Vagina (tissue), 2 donors: ENCODE results near the gene BRD7.

Source experiments
- CTCF ChIP-seq, 3 experiments: fragments of 450-650 bp in 2 of 3; fragments of 200-600 bp in 1 of 3; sonication (generic) in 1 of 3; IDR thresholded peaks; one replicate each; pipeline ENCODE4 v1.5.1; 2017 to 2019; ENCODE audit warnings: antibody characterized with exemption in 3 of 3, mild to moderate bottlenecking in 2 of 3, moderate library complexity in 2 of 3
- POLR2AphosphoS5 ChIP-seq, 2 donors: sonication (generic); formaldehyde crosslinking; IDR thresholded peaks; one replicate each; pipeline ENCODE4 v1.9.0; 2017; ENCODE audit warnings: antibody characterized with exemption in 2 of 2, mild to moderate bottlenecking in 2 of 2, low read depth in 1 of 2; ENCODE audit not compliant: insufficient read depth in 1 of 2

- TF ChIP-seq CTCF (IDR thresholded peaks at IDR 0.05) (no peak), POLR2AphosphoS5 (IDR thresholded peaks at IDR 0.05; ENCODE audit: insufficient read depth in 1 of 2, low read depth in 1 of 2) (no peak)
Observed at GRCh38 chr16:50294955-50295354, 73.8 kb downstream of the BRD7 start.
